HG03103 (cell line): Measurements from ENCODE around the gene PXN.

ENCODE experiments used
- ATAC-seq: cut with Tn5 transposase; IDR thresholded peaks from one replicate; pipeline ENCODE4 v1.9.1; 2021; ENCODE audit warnings: low read depth; ENCODE audit not compliant: unreplicated experiment

Gene PXN

DNA sequence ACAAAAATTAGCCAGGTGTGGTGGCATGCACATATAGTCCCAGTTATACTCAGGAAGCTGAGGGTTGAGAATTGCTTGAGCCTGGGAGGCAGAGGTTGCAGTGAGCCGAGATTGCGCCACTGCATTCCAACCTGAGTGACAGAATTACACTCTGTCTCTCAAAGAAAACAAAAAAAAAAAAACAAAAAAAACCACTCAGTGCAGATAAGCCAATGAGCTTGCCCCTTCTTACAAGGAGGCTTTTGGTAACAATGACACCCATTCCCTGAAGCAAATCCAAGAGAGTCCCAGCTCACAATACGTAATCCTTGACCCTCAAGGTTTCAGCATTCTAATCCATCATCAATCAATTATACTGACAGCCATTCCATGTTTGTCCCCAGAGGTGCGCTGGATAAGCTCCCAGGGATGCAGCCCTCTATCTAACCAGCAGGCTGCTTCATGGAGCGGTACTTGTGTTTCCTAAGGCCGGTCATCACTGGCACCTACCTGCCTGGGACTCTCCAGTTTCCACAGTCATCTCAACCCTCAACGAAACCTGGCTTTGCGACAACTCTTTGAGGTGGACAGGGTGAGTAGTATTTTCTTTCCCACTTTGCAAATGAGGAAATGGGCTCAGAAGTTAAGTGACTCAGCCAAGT, 83.4 kb downstream of the PXN start:
- ATAC-seq, result no peak

GRCh38 chr12:120180975-120181374, 84.6 kb downstream of the PXN start:
- no peak for ATAC-seq

GRCh38 chr12:120175537-120175936, 90.0 kb downstream of the PXN start:
- ATAC-seq, result no peak

- no peak for ATAC-seq
Measured at GRCh38 chr12:120175062-120175461, 90.5 kb downstream of the PXN start.

DNA sequence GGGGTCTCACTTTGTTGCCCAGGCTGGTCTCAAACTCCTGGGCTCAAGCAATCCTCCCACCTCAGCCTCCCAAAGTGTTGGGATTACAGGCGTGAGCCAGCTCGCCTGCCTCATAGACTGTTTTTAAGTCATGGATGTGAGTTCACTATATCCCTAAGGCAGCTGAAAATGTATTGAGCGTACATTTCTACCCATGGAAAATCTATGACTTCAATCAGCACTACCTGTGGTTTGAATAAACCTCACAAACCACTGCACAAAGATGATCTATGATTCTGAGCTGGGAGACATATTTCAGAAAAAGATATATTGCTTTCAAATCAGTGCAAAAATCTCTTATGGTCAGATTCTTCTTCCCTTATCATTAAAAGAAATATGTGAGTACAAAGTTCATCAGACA, 93.5 kb downstream of the PXN start:
- no peak for ATAC-seq

DNA sequence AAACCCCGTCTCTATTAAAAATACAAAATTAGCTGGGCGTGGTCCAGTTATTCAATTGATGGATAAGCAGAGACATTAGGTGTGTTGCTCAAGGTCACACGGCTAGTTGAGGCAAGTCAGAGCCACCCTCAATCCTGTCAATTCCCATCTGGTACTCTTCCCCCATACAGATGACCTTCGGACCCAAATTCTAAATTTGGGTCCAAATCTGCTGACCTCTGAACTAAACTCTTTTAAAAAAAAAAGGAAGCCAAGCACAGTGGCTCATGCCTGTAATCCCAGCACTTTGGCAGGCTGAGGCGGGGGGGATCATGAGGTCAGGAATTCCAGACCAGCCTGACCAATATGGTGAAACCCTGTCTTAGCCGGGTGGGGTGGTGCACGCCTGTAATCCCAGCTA, 94.9 kb downstream of the PXN start:
- ATAC-seq, result no peak

DNA sequence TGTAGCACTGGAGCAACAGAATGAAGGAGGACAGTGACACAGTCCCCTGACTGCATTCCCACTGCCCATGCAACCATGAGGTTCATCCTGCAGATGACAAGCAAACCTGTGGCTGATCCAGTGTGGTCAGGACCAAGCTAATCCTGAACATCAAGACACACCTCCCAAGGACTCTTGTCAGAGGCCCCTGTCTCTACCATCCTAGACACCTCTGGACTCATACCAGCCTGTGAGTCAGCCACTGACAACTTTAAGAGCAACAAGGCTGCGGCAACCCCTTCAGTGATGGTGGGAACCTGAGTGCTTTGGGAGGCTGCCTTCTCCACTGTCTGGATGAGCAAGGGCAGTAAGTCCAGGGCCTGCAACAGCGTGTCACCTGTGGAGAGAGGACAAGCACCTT, 95.6 kb downstream of the PXN start:
- ATAC-seq, result no peak

- ATAC-seq, result no peak
Measured at GRCh38 chr12:120168337-120168736, 97.2 kb downstream of the PXN start.

DNA sequence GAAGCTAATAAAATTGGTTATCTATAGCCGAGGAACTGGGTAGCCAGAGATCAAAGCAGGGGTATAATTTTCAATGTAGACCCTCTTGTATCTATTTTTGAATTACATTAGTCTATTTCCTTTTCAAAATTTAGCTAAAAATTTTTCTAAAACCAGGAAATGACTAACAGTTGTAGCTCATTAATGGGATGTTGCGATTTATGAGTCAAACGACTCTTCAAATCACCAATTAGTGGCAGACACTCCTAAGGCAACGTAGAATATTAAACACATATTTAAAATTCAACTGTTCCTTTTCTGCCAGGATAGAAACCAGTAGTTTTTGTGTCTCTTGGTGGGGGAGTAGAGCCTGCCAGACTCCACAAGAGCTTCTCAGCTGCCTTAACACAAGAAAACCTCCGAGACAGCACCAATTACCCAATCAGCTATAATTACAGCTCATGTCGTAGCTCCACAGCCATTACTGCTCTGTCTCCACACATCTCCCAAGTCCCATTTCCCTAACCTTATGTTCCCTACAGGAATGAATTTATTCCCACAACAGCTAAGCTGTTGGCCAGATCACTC, 97.9 kb downstream of the PXN start:
- no peak for ATAC-seq

GRCh38 chr12:120164293-120164692, 101.2 kb downstream of the PXN start:
- ATAC-seq, result no peak

GRCh38 chr12:120162763-120163162, 102.8 kb downstream of the PXN start:
- no peak for ATAC-seq

GRCh38 chr12:120161852-120162251, 103.7 kb downstream of the PXN start:
- no peak for ATAC-seq
